Psoas muscle (tissue), 8 donors: ENCODE measurements around the gene SPOCK3. TPM values are rescaled to one million over a fixed set of nuclear protein-coding genes. Genes with fewer than 3 reads are reported as not detected.

Source experiments
- ATAC-seq, 4 donors: fragments of 200-7000 bp; cut with Tn5 transposase; one replicate each; pipeline ENCODE4 v1.9.1; 2020; ENCODE audit warnings: moderate library complexity in 3 of 4, mild to moderate bottlenecking in 2 of 4
- DNase-seq, 2 donors: peaks; one replicate each; pipeline ENCODE4 v3.0.0-alpha.2; 2020
- H3K27ac ChIP-seq: fragments of 200-600 bp; one replicate; pipeline ENCODE4 v1.8.0; 2022
- H3K27me3 ChIP-seq, 3 donors: fragments of 200-600 bp in 1 of 3; one replicate each; pipeline versions ENCODE4 v1.6.1 to v1.8.0; 2013 to 2022; ENCODE audit warnings: low read length in 2 of 3, mild to moderate bottlenecking in 2 of 3, moderate library complexity in 1 of 3; ENCODE audit not compliant: insufficient read depth in 3 of 3
- H3K36me3 ChIP-seq, 2 donors: fragments of 200-600 bp in 1 of 2; one replicate each; pipeline versions ENCODE4 v1.6.1 to v1.8.0; 2013 to 2022; ENCODE audit warnings: low read depth in 1 of 2, mild to moderate bottlenecking in 1 of 2, moderate library complexity in 1 of 2; ENCODE audit not compliant: insufficient read depth in 1 of 2
- H3K4me1 ChIP-seq: fragments of 200-600 bp; one replicate; pipeline ENCODE4 v1.8.0; 2022
- H3K4me3 ChIP-seq: fragments of 200-600 bp; one replicate; pipeline ENCODE4 v1.8.0; 2022; ENCODE audit warnings: mild to moderate bottlenecking
- H3K9me3 ChIP-seq: fragments of 200-600 bp; one replicate; pipeline ENCODE4 v1.8.0; 2022
- CTCF ChIP-seq: fragments of 200-600 bp; IDR thresholded peaks from one replicate; pipeline ENCODE4 v1.8.0; 2022; ENCODE audit warnings: antibody characterized with exemption
- WGBS, 3 donors: extraction: QIAGEN DNeasy Blood & Tissue Kit; methylation state at CpG; one replicate each; pipeline versions ENCODE4 v1.1.6 to v1.1.7; 2013; 5-methylcytosine and 5-hydroxymethylcytosine counted together
- intact Hi-C, 2 donors: fragments of 100-400 bp; cut with DNase I; formaldehyde crosslinking; loops; one replicate each; pipeline versions ENCODE4 v1.11.0 to v1.14.2; 2022
- polyA plus RNA-seq, 3 donors: library from polyadenylated mRNA; stranded (reverse); fragments of 200-250 nt; gene quantifications; one replicate each; pipeline ENCODE4 v1.2.3, GENCODE V29; 2013
- total RNA-seq, 4 donors: library from RNA; stranded (reverse); fragmentation: NEBNext Ultra II Directional in 2 of 4; extraction: Animal tissue kit (Norgen Biotek cat#: 25700) in 2 of 4; gene quantifications; one replicate each; pipeline versions ENCODE4 v1.2.1 to v1.2.4, GENCODE V29; 2021 to 2023
- donor health status: healthy with polysubstance abuse.
- donor health status: DM: no; HTN: no; CAD: no; lungs with moderate emphysema.
- donor health status: Bipolar disorder and iron deficiency.
- donor health status: healthy.
- donor health status: DM: yes; HTN: yes; CAD: no.
- donor health status: DM: no; HTN: no; CAD: no.
- donor health status: DM: no; HTN: no; CAD: no.
- donor health status: DM: yes; HTN: yes; CAD: no.

SPOCK3 gene
- total and polyA plus RNA-seq, 7 donors, result 0.09 to 1.0 (median 0.11) TPM; not detected in 4

GRCh38 chr4:166902941-166903340, 331.4 kb downstream of the SPOCK3 start:
- Histone ChIP-seq H3K4me3 (no peak overlapping the region), H3K27ac (no peak overlapping the region), H3K36me3 (no peaks in the 10 kb centered on the region), H3K4me1 (no peaks in the 10 kb centered on the region), H3K9me3 (no peaks in the 10 kb centered on the region), H3K27me3 (no peaks in the 10 kb centered on the region)
- ATAC-seq (no peak), DNase-seq (no peak)
- no peak for TF ChIP-seq CTCF
- 21 to 30% (median 30%) methylated on average over 1 of the region's 1 CpG for WGBS, 3 donors
- intact Hi-C loops, result no loop called here

- DNase-seq (no peak), ATAC-seq (no peak)
- Histone ChIP-seq H3K27ac (no peak overlapping the region), H3K9me3 (no peaks in the 10 kb centered on the region), H3K4me1 (no peaks in the 10 kb centered on the region), H3K4me3 (no peak overlapping the region), H3K27me3 (no peaks in the 10 kb centered on the region), H3K36me3 (no peaks in the 10 kb centered on the region)
- no peak for TF ChIP-seq CTCF
- WGBS, 3 donors, result 25 to 34% (median 25%) methylated on average over 3 of the region's 3 CpGs
- intact Hi-C loops, result no loop called here
These were observed 338.0 kb downstream of the SPOCK3 start for GRCh38 chr4:166896254-166896653.

- no peaks in the 10 kb centered on the region for H3K4me1 ChIP-seq
- no peaks in the 10 kb centered on the region for H3K27me3 ChIP-seq
- H3K4me3 ChIP-seq, result no peak overlapping the region
- intact Hi-C loops, result no loop called here
- no peak overlapping the region for H3K27ac ChIP-seq
- no peak for TF ChIP-seq CTCF
- 62 to 78% (median 76%) methylated on average over 1 of the region's 1 CpG for WGBS, 3 donors
- no peak for ATAC-seq
- H3K36me3 ChIP-seq, result no peaks in the 10 kb centered on the region
- DNase-seq, result no peak
- H3K9me3 ChIP-seq, result no peaks in the 10 kb centered on the region
These were observed 338.5 kb downstream of the SPOCK3 start for GRCh38 chr4:166895771-166896170.

- H3K27me3 ChIP-seq, result no peaks in the 10 kb centered on the region
- DNase-seq (no peak), ATAC-seq (no peak)
- H3K36me3 ChIP-seq, result no peaks in the 10 kb centered on the region
- no peaks in the 10 kb centered on the region for H3K4me1 ChIP-seq
- no peak for TF ChIP-seq CTCF
- 81 to 89% (median 81%) methylated on average over 1 of the region's 1 CpG for WGBS, 3 donors
- intact Hi-C loops, result no loop called here
- no peak overlapping the region for H3K27ac ChIP-seq
- H3K9me3 ChIP-seq, result no peaks in the 10 kb centered on the region
- no peak overlapping the region for H3K4me3 ChIP-seq
These were observed 346.8 kb downstream of the SPOCK3 start for GRCh38 chr4:166887457-166887856.

GRCh38 chr4:166886718-166887117, 347.6 kb downstream of the SPOCK3 start:
- intact Hi-C loops, result no loop called here
- no peaks in the 10 kb centered on the region for H3K27me3 ChIP-seq
- ATAC-seq (no peak), DNase-seq (no peak)
- no peak for TF ChIP-seq CTCF
- H3K4me1 ChIP-seq, result no peaks in the 10 kb centered on the region
- 85 to 92% (median 87%) methylated on average over 2 of the region's 2 CpGs for WGBS, 3 donors
- no peak overlapping the region for H3K27ac ChIP-seq
- H3K4me3 ChIP-seq, result no peak overlapping the region
- no peaks in the 10 kb centered on the region for H3K36me3 ChIP-seq
- H3K9me3 ChIP-seq, result no peaks in the 10 kb centered on the region
